GM18502 (cell line): Measurements from ENCODE around the gene GRB10.

ENCODE experiments used
- ATAC-seq: cut with Tn5 transposase; IDR thresholded peaks from one replicate; pipeline ENCODE4 v1.9.1; 2021; ENCODE audit warnings: mild to moderate bottlenecking; ENCODE audit not compliant: unreplicated experiment, poor library complexity

The GRB10 gene

DNA sequence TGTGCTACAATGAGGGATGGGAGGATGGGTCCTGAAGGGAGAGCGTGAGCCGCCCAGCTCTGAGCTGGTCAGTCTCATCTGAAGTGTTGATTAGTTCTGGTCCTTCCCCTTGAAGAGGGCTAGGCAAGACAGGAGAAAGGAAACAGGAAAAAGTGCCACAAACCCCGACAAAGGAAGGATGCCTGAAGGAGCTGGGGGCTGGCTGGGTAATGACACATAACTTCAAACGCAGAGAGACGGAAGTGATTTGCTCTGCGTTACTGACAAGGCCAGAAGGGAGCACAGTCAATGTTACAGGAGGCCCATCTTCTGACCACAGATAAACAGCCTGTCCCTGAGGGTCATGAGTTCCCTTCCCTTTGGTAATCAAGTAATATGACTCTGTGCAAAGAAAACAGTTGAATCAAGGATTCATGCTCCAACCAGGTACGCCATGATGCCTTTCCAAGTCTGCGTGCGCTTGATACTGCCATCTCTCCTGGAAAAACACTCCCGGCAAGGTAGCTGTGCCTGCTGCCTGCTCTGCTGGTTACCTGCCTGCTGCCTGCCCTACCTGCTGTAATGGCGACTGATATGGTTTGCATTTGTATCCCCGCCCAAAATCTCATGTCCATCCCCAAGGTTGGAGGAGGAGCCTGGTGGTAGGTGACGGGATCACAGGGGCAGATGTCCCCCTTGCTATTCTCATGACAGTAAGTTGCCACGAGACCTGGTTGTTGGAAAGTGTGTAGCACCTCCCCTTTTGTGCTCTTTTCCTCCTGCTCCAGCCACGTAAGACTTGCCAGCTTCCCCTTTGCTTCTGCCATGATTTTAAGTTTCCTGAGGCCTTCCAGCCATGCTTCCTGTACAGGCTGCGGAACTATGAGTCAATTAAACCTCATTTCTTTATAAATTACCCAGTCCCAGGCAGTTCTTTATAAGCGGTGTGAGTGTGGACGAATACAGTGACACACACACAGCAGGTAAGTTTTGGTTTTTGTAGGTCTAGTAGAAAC lies 57.9 kb downstream of the GRB10 start:
- ATAC-seq: no peak

GRCh38 chr7:50723888-50724287 lies 58.8 kb downstream of the GRB10 start:
- ATAC-seq: no peak

DNA sequence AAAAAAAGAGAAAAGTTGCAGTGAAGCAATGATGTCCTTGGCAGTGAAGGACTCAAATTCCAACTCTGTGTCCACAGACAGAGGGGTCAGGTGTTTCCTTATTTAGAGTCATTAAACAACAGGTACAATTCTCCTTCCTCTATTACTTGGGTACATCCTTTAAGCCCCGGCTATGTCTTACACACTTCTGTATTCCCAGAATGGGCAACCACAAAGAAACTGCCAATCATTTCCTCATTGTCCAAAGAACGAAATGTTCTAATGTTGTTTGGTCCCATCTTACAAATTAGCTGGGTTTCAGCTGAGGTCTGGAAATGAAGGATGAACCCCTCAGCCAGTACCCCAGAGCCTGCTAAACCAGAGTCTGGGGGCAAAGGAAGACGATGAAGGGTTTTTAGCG lies 59.5 kb downstream of the GRB10 start:
- no peak for ATAC-seq

GRCh38 chr7:50721661-50722259 lies 60.9 kb downstream of the GRB10 start:
- ATAC-seq: no peak

DNA sequence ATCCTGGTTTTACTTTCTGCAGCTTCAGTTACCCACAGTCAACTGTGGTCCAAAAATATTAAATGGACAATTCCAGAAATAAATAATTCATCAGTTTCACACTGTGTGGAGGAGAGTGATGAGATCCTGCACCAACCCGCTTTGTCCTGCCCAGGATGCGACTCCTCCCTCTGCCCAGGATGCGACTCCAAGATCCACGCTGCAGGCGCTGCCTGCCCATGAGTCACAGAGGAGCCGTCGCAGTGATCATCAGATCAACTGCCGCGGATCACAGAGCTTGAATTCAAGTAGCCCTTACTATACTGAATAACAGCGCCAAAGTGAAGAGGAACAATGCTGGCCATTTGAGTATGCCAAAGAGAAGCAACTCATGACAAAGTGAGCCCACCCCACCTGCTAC lies 61.5 kb downstream of the GRB10 start:
- ATAC-seq: no peak

- ATAC-seq: no peak
Observed at GRCh38 chr7:50720295-50720694, 62.4 kb downstream of the GRB10 start.

DNA sequence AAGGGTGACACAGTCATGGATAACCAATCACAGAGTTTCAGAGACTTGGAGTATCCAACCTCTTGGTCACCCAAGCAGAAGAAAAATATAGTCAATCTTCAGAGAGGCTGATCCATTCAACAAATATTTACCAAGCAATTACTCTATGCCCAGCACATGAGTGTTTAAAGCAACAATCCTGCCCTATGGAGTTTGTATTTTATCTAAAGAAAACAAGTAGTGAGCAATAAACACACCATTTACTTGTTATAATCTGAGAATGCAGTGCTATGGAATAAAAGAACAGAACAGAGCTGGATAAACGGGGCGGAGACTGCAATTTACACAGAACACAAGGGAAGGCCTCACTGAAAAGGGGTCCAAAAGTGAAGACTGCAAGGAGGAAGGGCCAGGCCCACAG lies 63.8 kb downstream of the GRB10 start:
- no peak for ATAC-seq

- no peak for ATAC-seq
Observed at GRCh38 chr7:50718311-50718710, 64.4 kb downstream of the GRB10 start.

GRCh38 chr7:50717181-50717580 lies 65.5 kb downstream of the GRB10 start:
- ATAC-seq: no peak

DNA sequence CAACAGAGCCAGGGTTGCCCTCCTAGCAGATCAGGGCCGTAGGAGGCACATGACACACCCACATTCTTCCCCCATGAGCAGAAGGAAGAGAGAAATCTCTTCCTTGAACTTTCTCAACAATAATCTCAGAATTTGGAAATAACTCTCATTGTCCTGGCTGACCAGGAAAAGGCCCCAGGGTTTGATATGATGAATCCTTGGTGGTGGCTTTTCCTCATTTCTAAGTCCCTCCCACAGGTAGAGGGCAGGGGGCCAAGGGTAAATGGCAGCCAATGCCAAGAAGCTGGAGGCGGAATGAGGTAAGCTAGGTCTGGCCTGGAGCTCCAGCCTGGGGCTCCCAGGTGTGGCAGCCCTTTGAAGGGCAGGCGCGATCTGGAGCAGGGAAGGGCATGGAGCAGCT lies 67.8 kb downstream of the GRB10 start:
- no peak for ATAC-seq

GRCh38 chr7:50713123-50713965 lies 69.4 kb downstream of the GRB10 start:
- ATAC-seq: no peak

DNA sequence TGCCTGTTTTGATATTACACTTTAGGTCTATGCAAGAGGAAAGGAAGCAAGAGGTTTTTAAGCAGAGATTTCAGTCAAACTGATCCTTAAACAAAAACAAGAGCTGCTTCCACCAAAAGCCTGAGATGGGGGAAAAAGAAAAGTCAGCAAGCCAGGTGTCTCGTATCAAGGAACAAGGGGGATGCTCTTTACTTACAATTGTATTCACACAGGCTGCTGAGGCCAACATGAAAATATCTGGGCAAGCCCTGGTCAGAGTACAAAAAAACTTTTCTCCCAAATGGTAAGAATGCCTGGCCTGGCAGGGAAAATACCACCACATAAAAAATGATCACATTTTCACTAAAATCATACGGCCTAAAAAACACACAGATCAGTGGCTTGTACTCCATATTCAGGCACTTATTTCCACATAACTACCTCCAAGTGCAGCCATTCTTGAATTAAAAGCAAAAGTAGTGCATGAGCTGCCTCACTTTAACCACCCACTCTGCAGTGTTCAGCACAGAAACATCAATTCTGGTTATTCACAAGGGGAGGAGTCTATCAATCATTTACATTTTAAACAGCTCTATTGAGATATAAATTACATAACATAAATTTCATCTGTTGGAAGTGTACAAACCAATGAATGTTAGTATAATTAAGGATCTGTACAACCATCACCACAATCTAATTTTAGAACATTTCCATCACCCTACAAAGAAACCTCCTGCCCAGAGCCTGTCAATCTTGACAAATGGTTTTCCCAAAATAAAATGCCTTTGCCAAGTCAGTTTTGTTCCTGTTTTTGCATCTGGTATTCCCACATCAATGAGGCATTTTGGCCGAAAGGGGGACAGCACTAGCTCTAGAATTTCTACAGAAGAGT lies 70.2 kb downstream of the GRB10 start:
- ATAC-seq: no peak

DNA sequence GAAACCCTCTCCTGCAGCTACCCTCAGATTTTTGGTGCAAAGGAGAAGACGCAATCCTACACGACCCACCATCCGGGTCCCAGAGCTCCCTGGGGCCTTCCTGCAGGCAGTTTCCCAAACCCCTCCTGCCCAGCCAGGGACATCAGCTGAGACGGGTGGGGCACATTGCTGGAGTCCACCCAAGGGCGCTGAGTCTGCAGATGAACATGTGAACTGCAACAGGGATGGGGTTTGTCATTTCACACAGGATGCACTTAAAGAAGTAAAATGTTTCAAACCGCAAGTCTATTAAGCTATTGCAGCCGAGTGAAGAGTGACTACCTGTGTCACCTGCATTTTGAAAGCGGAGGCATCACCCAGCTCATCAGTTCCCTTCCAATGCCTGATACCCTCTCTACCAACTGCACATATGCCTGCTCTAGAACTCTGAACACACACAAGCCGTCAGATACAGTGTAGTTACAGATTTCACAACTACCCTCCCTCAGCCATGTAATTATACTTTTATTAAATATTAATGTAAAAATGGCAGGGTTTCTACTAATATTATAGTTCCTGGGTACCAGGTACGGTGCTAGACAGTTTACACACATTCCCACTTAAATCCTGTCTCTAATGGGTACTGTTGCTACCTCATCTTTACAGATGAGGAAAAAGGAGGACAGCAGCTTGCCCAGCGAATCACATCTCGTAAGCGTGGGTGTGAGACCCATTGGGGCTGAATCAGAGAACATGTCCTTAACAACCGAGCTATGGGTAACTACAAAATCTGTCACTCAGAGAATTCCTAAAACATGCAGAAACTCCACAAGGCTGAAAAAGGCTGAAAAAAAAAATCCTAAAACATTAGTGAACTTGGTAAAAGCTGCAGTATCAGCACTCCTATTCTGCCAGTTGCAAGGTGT lies 71.2 kb downstream of the GRB10 start:
- no peak for ATAC-seq

GRCh38 chr7:50710441-50711154 lies 72.1 kb downstream of the GRB10 start:
- no peak for ATAC-seq

DNA sequence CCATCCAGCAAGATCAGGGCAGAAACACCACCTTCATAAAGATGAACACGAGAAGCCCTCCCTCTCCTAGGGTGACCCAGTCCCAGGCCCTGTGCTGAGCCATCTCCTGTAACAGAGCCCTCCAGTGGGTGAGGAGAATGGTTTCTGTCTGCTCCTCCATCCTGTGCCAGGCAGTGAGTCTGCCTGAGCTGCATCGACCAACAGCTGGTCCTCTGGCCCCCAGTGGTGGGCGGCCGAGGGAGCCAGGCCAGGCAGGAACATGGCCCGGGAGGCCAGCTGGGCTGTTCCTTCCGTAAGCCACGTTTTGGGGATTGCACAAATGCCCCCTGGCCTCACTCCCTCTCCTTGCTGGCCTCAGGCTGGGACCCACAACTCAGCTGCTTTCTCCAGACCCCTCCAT lies 73.5 kb downstream of the GRB10 start:
- ATAC-seq: no peak

DNA sequence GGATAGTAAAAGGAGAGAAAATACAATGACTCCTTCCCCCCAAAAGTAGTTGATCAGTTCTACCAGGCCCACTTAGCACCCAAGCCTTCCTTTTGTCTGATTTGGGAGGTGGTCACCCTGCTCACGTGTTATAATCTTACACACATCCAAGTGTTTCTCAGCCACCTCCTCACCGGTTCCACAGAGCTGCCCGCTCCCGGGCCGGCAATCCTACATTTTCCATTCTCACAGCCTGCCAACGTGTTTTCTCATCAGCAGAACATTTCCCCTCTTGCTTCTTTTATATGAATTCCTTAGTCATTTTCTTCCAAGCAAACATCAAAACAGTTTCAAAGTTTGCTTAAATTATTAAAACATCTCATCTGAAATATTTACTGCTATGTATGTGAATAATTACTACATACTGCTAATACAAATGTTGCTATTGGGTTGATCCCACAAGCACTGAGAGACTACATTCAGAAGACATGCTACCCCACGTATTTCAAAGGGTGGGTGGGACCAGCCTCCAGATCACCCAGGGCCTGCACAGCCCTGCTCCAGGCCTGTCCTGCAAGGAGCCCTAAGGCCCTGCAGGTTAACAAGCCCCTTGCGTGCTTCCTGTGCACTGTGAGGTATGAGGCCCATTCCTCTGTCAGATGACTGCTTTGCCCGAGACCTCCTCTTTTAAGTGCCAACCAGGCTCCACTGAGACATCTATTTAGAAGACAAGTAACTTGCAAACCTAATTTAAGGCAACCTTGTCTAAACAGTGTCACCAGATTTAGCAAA lies 75.3 kb downstream of the GRB10 start:
- ATAC-seq: no peak

GRCh38 chr7:50706469-50706937 lies 76.2 kb downstream of the GRB10 start:
- no peak for ATAC-seq
